GM19193 (cell line): ENCODE data around the gene SPI1.
A peak's percentile ranks its signal among the peaks of the same experiment; 100 is the strongest.

Experiments used
- POLR2A ChIP-seq: IDR thresholded peaks from 4 replicates; pipeline ENCODE4 v1.6.1; 2011; ENCODE audit not compliant: insufficient read depth, insufficient read length; ENCODE audit errors: extremely low read depth

The SPI1 gene

DNA sequence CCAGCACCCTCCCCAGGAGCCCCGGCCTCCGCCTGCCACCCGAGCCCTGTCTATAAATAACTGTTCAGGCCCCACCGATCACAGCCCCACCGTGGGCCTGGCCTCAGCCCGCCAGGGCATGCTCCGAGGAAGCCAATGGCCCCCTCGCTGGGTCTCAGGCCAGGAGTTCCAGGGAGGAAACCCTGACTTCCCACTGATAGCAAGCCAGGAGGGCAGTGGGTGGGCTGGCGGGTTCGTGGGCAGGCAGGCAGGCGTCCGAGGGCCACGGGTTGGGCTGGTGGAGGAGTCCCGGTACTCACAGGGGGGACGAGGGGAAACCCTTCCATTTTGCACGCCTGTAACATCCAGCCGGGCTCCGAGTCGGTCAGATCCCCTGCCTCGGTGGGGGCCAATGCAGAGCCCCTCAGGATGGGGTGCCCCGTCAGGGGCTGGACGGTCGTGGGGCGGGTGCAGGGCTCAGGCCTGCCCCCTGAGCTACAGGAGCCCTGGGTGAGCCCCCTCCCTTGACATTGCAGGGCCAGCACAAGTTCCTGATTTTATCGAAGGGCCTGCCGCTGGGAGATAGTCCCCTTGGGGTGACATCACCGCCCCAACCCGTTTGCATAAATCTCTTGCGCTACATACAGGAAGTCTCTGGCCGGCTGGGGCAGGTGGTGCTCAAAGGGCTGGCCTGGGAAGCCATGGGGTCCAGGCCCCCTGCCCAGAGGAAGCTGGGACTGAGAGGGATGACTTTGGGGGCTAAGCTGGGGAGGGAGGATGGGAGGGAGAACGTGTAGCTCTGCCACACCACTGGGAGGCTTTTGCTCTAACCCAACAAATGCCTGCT, at the start of gene SPI1:
Gene SPI1 (minus strand): TSS at position 538 of the 826 bp plus-strand sequence. CDS start 194 bp downstream, at position 344.
- TF ChIP-seq POLR2A = peak; percentile 76

DNA sequence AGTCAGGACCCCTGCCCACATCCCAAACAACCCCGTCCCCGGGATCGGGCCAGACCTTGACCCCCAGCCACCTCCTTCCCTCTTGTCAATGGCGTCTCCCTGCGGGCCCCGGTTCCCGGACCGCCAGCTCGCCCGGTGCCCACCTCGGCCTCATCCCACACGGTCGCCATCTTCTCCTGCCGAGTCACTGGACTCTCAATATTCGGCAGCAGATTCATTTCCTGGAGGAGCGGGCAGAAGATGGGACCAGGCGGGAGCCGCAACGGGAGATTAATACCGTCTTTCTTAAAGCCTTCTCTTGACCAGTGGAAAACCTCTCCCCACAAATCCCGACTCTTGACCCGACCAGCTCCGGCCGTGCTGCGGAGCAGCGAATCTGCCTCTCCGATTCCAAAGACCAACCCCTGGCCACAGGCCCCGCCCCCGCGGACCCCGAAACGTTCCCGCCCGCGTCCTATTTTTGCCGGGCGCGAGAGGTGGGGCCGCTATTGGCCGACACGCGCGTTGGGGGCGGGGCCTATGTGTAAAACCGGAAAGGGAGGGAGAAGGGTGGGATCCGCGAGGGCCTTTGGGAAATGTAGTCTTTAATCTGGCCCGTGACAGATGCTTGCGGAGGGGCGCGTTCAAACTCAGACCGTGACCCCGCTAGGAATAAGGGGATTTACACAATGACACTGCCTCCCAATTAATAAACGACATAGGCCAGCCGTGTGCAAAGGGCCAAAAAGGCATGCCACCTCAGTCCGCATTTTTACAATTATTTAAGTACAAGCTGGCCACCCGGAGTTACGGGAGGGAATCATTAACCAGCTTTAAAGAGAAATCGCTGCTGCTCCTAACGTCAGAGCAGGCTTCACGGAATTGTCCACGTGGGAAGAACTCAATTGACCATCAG, 48.0 kb upstream of the SPI1 start, which contains the start of gene PSMC3:
Gene PSMC3 (minus strand): TSS at position 378 of the 895 bp plus-strand sequence. CDS start 160 bp downstream, at position 218.
- peak; percentile 89 for TF ChIP-seq POLR2A

DNA sequence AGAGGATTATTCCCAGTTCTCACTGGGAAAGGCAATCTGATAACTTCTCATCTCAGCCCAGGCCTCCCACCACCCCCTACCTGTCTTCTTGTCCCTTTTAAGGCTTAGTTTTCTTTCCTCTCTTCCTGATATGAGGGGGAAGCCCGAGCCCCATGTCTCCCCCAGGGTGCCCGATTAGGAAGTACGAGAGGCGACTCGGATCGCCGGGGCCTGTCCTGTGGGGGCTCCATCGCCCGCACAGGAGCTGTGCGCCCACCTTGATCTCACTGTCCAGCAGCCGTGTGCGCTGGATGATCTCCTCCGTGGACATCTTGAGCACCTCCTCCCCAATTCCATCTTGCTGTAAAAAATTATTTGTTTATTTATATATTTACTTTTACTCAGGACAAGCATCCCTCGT, 47.3 kb upstream of the SPI1 start:
- no peak for TF ChIP-seq POLR2A

- peak; percentile 9 for TF ChIP-seq POLR2A
Measured at GRCh38 chr11:47418454-47419259, 40.3 kb upstream of the SPI1 start.

DNA sequence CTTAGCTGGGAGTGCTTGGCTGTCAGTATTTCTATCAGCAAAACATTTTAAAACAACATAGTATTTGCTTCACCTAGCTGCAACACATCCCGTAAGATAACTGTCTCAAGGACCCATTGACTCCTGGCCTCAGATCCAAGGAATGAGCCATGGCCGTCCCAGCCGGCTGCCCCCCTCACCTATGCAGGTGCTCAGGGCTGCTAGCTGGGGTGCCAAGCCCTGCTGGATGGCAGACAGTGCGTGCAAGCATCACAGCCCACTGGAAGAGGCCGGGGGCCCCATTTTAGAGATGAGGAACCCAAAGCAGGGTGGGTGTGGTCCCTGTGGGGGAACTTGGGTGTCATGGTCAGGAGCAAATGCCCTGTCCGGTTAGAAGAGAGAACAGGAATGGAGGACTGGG, 39.4 kb upstream of the SPI1 start:
- no peak for TF ChIP-seq POLR2A

GRCh38 chr11:47415949-47416472, 37.7 kb upstream of the SPI1 start:
- TF ChIP-seq POLR2A = no peak

DNA sequence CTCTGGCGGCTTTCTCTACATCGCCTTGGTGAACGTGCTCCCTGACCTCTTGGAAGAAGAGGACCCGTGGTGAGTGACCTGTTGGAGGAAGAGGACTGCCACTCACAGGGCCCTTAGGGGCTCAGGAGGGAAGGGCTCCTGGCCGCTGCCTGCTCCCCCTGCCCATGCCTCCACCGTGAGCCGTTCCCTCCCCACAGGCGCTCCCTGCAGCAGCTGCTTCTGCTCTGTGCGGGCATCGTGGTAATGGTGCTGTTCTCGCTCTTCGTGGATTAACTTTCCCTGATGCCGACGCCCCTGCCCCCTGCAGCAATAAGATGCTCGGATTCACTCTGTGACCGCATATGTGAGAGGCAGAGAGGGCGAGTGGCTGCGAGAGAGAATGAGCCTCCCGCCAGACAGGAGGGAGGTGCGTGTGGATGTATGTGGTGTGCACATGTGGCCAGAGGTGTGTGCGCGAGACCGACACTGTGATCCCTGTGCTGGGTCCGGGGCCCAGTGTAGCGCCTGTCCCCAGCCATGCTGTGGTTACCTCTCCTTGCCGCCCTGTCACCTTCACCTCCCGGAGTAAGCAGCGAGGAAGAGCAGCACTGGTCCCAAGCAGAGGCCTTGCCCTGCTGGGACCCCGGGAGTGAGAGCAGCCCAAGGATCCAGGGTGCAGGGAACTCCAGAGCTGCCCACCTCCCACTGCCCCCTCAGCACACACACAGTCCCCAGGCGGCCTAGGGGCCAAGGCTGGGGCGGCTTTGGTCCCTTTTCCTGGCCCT, 36.9 kb upstream of the SPI1 start:
- TF ChIP-seq POLR2A = peak; percentile 12

DNA sequence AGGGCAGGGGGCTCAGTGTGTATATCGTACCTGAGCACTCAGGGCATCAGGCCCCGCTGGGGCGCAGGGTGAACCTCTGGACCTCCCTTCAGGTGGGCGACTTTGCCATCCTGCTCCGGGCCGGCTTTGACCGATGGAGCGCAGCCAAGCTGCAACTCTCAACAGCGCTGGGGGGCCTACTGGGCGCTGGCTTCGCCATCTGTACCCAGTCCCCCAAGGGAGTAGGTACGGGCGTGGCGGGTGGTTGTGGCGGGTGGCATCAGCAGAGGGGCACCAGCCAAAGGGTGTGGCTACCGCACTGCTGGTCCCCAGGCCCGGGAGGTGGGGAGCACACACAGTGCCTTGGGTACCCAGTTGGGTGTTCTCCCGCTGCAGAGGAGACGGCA, 36.3 kb upstream of the SPI1 start:
- no peak for TF ChIP-seq POLR2A

GRCh38 chr11:47413908-47414684, 35.7 kb upstream of the SPI1 start:
- no peak for TF ChIP-seq POLR2A

- no peak for TF ChIP-seq POLR2A
Measured at GRCh38 chr11:47413351-47413750, 35.0 kb upstream of the SPI1 start.

GRCh38 chr11:47411884-47412746, 33.8 kb upstream of the SPI1 start:
- TF ChIP-seq POLR2A = no peak

DNA sequence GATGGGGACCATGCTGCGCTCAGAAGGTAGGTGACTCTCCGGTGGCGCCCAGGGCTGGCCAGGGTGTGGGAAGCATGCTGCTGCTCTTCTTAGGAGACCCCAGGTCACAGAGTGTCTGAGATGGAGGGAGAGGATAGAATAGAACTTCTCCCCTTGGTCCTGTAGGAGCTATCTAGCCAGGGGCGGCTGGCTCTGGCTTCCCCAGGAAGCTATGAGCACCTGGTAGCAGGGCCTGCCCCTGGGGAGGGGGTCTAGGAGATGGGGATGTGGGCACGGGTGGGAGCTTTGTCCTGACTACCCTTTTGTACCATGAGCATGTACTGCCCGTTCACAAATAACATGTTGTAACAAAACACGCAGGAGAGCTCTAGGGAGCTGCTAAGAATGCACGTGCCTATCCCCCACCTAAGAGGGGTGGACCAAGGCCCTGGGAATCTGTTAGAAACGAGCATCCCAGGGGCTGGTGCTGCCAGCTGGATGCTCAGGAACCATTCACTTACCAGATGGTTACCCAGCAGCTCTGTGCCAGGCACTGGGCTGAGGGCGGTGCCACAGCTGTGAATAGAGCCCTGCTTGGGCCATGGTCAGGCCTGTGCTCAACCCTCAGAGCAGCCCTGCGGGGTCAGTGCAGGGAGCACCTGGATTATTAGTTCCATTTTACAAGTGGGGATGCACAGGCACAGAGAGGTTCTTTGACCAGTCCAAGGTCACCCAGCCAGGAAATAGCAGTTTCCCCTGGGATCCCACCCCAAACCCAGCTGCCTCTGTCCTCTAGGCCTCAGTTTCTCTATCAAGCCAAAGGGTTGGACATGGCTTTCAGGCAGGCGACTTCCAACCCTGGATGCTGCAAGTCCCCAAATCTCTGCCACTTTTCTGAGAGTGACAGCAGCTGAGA, 32.3 kb upstream of the SPI1 start:
- TF ChIP-seq POLR2A = no peak
